Fibroblast of the aortic adventitia (primary cell): ENCODE data around the gene LHFPL4. TPM values are rescaled to one million over a fixed set of nuclear protein-coding genes. Genes with fewer than 3 reads are reported as not detected.

Experiments
- DNase-seq: peaks from one replicate; pipeline ENCODE4 v3.0.0-alpha.2; 2010; ENCODE audit warnings: low read depth
- H3K4me3 ChIP-seq: 2 replicates; pipeline ENCODE4 v1.5.1; 2011; ENCODE audit warnings: low read depth, mild to moderate bottlenecking, control low read depth, low read length, moderate library complexity
- total RNA-seq: library from RNA; depleted of rRNA; stranded (reverse); fragments of >200 nt; gene quantifications from 2 replicates; pipeline ENCODE4 v1.2.3, GENCODE V29; 2012; ENCODE audit warnings: low replicate concordance
- TF ChIP-seq, protein P1 (sequence below): IDR thresholded peaks from 2 replicates; pipeline ENCODE4 v1.5.1; 2011; ENCODE audit warnings: mild to moderate bottlenecking, low read length, control low read depth, inconsistent platforms; ENCODE audit not compliant: insufficient read depth

The LHFPL4 gene
- total RNA-seq, 1 donor = not detected

- no peak overlapping the region for H3K4me3 ChIP-seq
- no peak for DNase-seq
- TF ChIP-seq, protein P1, sequence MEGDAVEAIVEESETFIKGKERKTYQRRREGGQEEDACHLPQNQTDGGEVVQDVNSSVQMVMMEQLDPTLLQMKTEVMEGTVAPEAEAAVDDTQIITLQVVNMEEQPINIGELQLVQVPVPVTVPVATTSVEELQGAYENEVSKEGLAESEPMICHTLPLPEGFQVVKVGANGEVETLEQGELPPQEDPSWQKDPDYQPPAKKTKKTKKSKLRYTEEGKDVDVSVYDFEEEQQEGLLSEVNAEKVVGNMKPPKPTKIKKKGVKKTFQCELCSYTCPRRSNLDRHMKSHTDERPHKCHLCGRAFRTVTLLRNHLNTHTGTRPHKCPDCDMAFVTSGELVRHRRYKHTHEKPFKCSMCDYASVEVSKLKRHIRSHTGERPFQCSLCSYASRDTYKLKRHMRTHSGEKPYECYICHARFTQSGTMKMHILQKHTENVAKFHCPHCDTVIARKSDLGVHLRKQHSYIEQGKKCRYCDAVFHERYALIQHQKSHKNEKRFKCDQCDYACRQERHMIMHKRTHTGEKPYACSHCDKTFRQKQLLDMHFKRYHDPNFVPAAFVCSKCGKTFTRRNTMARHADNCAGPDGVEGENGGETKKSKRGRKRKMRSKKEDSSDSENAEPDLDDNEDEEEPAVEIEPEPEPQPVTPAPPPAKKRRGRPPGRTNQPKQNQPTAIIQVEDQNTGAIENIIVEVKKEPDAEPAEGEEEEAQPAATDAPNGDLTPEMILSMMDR = no peak
Observed at GRCh38 chr3:9508781-9509180, 44.8 kb downstream of the LHFPL4 start.

GRCh38 chr3:9507586-9508578 is 45.7 kb downstream of the LHFPL4 start:
- TF ChIP-seq, protein P1 = no peak
- DNase-seq = no peak
- no peak overlapping the region for H3K4me3 ChIP-seq

- DNase-seq = peak; percentile 64
- H3K4me3 ChIP-seq = no peak overlapping the region
- TF ChIP-seq, protein P1 = peak; percentile 91
Observed at GRCh38 chr3:9503283-9503682, 50.3 kb downstream of the LHFPL4 start.

GRCh38 chr3:9501226-9501625 is 52.4 kb downstream of the LHFPL4 start:
- no peak overlapping the region for H3K4me3 ChIP-seq
- DNase-seq = no peak
- TF ChIP-seq, protein P1 = no peak

- TF ChIP-seq, protein P1 = peak; percentile 80
- peak; percentile 39 for DNase-seq
- H3K4me3 ChIP-seq = no peak overlapping the region
Observed at GRCh38 chr3:9500108-9501050, 53.2 kb downstream of the LHFPL4 start.

- TF ChIP-seq, protein P1 = no peak
- H3K4me3 ChIP-seq = no peak overlapping the region
- no peak for DNase-seq
Observed at GRCh38 chr3:9499455-9500107, 54.0 kb downstream of the LHFPL4 start.
